AG10803 (cell line): Measurements from ENCODE around the gene F3.

Experiments
- DNase-seq: peaks from one replicate; pipeline ENCODE4 v3.0.0; 2010; ENCODE audit warnings: low read depth
- H3K4me3 ChIP-seq: 2 replicates; pipeline ENCODE4 v1.5.1; 2011; ENCODE audit warnings: mild to moderate bottlenecking, low read length, control low read depth
- CTCF ChIP-seq: conservative IDR thresholded peaks from 2 replicates; pipeline ENCODE4 v1.5.1; 2011; ENCODE audit warnings: mild to moderate bottlenecking, low read length, control low read depth, inconsistent platforms

The F3 gene

DNA sequence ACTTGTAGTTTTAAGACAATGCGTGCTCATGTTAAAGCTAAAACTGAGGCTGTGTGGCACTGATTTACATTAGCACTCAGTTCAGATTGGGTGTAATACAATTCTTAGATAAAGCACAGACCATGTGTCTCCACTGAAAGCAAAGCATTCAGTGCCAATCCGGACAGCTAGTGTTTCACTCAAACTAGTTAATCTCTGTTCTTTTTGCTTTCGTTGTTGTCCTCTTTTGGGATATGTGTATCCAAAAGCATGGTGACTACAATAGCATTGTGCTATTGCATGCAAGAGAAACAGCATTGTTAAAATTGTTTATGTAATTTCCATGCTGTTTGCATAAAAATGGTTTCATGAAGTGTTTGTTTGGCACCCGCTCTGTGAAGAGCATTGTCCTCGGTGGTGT, 54.6 kb downstream of the F3 start:
- no peak overlapping the region for H3K4me3 ChIP-seq
- no peak for TF ChIP-seq CTCF
- DNase-seq: no peak

DNA sequence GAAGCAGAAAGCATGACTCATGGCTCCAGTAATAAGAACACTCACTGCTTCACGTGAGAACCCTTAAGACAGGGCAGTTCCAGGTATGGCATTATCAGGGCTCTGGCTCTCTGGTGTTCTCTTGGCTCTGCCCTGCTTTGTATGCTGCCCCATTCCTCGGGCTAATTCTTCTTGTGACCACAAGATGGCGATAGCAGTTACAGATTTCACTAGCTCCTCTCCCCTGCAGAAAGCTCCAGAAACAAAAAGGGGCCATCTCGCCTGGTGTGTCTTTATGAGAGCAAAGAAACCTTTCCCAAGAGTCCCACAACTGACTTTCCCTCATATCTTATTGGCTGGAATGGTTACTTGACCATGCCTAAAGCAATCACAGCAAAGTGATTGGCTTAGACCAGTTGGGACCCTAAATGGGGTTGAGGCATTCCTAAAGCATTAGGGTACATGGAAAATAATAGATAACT, 60.1 kb downstream of the F3 start:
- DNase-seq: peak; percentile 71
- TF ChIP-seq CTCF: peak; percentile 94
- no peak overlapping the region for H3K4me3 ChIP-seq

GRCh38 chr1:94479682-94480081, 61.9 kb downstream of the F3 start:
- no peak for TF ChIP-seq CTCF
- no peak overlapping the region for H3K4me3 ChIP-seq
- no peak for DNase-seq
